Large intestine (tissue), 12 donors: ENCODE results near the gene ZNF146. TPM values are rescaled to one million over a fixed set of nuclear protein-coding genes. Genes with fewer than 3 reads are reported as not detected.
A peak's percentile ranks its signal among the peaks of the same experiment; 100 is the strongest.
"Not testable (repeated sequence)": the region's sequence is repeated elsewhere in the genome, so short reads cannot be mapped to it uniquely, and the experiment has no call there.

Experiments used
- DNase-seq, 2 donors: peaks; one replicate each; pipeline versions ENCODE4 v3.0.0 to v3.0.0-alpha.2; 2013
- H3K27ac ChIP-seq: one replicate; pipeline ENCODE4 v1.5.1; 2013; ENCODE audit warnings: low read length
- H3K27me3 ChIP-seq: 2 replicates; pipeline ENCODE4 v1.6.1; 2013; ENCODE audit warnings: low read length; ENCODE audit not compliant: control insufficient read depth, insufficient read depth
- H3K36me3 ChIP-seq: 2 replicates; pipeline ENCODE4 v1.6.1; 2013; ENCODE audit warnings: low read length; ENCODE audit not compliant: control insufficient read depth, insufficient read depth
- H3K4me1 ChIP-seq: one replicate; pipeline ENCODE4 v1.6.1; 2013; ENCODE audit warnings: low read length; ENCODE audit not compliant: control insufficient read depth, insufficient read depth
- H3K4me3 ChIP-seq: one replicate; pipeline ENCODE4 v1.5.1; 2013; ENCODE audit warnings: low read length
- H3K9me3 ChIP-seq: one replicate; pipeline ENCODE4 v1.6.1; 2013; ENCODE audit warnings: mild to moderate bottlenecking, low read depth, low read length, moderate library complexity; ENCODE audit not compliant: control insufficient read depth
- WGBS: methylation state at CpG from one replicate; pipeline ENCODE4 v1.1.5; 2013; ENCODE audit warnings: low lambda C conversion rate; ENCODE audit not compliant: insufficient coverage; 5-methylcytosine and 5-hydroxymethylcytosine counted together
- long read RNA-seq, 11 donors: transcript quantifications; one replicate each; lab custom pipeline, GENCODE V29; 2026
- polyA plus RNA-seq: library from polyadenylated mRNA; unstranded; fragments of 120-200 nt; gene quantifications from one replicate; pipeline ENCODE4 v1.2.1, GENCODE V29; 2013

The ZNF146 gene
- 71.8 TPM for polyA plus RNA-seq
- long read RNA-seq, donor 1, transcript ZNF146-201 (4 exons, 3,326 nt): major isoform, 5 of 7 reads
- long read RNA-seq, donor 1, partial matches to known transcripts: 0 of 7 reads
- long read RNA-seq, donor 1, other reads (novel, unspliced or antisense): 0 of 7 reads
- long read RNA-seq, donor 2, transcript ZNF146-201 (4 exons, 3,326 nt): major isoform, 5 of 12 reads
- long read RNA-seq, donor 2, partial matches to known transcripts: 0 of 12 reads
- long read RNA-seq, donor 2, other reads (novel, unspliced or antisense): 0 of 12 reads
- long read RNA-seq, donor 3: 0 reads
- long read RNA-seq, donor 4, partial matches to known transcripts: 0 of 2 reads
- long read RNA-seq, donor 4, other reads (novel, unspliced or antisense): 0 of 2 reads
- long read RNA-seq, donor 5, transcript ZNF146-201 (4 exons, 3,326 nt): major isoform, 8 of 16 reads
- long read RNA-seq, donor 5, transcript ZNF146-202 (3 exons, 3,780 nt): minor isoform, 6 of 16 reads
- long read RNA-seq, donor 5, partial matches to known transcripts: 0 of 16 reads
- long read RNA-seq, donor 5, other reads (novel, unspliced or antisense): 0 of 16 reads
- long read RNA-seq, donor 6, transcript ZNF146-202 (3 exons, 3,780 nt): minor isoform, 7 of 23 reads
- long read RNA-seq, donor 6, transcript ZNF146-201 (4 exons, 3,326 nt): major isoform, 9 of 23 reads
- long read RNA-seq, donor 6, partial matches to known transcripts: 5 of 23 reads
- long read RNA-seq, donor 6, other reads (novel, unspliced or antisense): 0 of 23 reads
- long read RNA-seq, donor 7, transcript ZNF146-201 (4 exons, 3,326 nt): major isoform, 8 of 10 reads
- long read RNA-seq, donor 7, partial matches to known transcripts: 0 of 10 reads
- long read RNA-seq, donor 7, other reads (novel, unspliced or antisense): 0 of 10 reads
- long read RNA-seq, donor 8, transcript ZNF146-201 (4 exons, 3,326 nt): major isoform, 12 of 22 reads
- long read RNA-seq, donor 8, transcript ZNF146-202 (3 exons, 3,780 nt): minor isoform, 5 of 22 reads
- long read RNA-seq, donor 8, partial matches to known transcripts: 0 of 22 reads
- long read RNA-seq, donor 8, other reads (novel, unspliced or antisense): 0 of 22 reads
- long read RNA-seq, donor 9, transcript ZNF146-201 (4 exons, 3,326 nt): major isoform, 9 of 34 reads
- long read RNA-seq, donor 9, transcript ZNF146-202 (3 exons, 3,780 nt): minor isoform, 7 of 34 reads
- long read RNA-seq, donor 9, partial matches to known transcripts: 18 of 34 reads
- long read RNA-seq, donor 9, other reads (novel, unspliced or antisense): 0 of 34 reads
- long read RNA-seq, donor 10, transcript ZNF146-201 (4 exons, 3,326 nt): major isoform, 15 of 21 reads
- long read RNA-seq, donor 10, partial matches to known transcripts: 0 of 21 reads
- long read RNA-seq, donor 10, other reads (novel, unspliced or antisense): 0 of 21 reads
- long read RNA-seq, donor 11, transcript ZNF146-202 (3 exons, 3,780 nt): major isoform, 5 of 10 reads
- long read RNA-seq, donor 11, partial matches to known transcripts: 0 of 10 reads
- long read RNA-seq, donor 11, other reads (novel, unspliced or antisense): 0 of 10 reads

DNA sequence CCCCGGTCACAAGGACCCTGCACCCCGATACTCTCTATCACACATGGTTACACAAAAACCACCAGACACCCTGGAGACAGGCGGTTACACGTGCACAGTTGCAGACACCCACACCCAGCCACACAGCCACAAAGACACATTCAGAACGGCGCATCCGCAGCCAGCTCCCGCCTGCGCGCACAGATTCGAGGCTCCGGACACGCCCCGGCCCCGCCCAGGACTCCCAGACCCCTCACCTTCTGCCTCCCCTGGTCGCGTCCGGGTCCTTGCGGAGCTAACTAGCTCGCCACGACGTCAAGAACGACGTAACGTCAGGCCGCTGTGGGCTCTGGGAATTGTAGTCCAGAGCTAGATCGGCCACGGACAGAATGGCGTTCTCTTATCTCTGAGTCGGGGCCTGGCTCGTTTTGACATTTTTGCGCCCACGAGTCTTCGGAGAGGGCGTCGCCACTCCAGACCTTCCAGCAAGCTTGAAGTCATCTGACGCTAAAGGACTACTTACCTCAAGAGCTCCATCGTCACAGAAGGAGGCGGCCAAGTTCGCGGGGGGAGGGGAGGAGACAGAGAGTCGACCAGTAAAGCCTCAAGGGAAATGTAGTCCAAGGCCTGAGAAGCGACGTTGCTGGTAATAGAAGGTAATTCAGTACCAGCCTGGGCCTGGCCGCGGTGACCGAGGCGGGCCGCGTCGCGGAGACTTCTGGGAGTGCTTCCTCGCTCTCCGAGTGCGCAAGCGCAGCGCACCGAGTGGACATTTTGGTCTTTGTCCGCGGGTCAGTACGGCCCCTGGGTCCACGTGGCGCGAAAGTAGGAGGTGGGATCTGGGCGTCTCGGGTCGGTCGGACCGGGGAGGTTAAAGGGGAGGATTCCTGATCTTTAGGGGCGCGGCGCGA lies at the start of gene ZNF146, which contains the start of gene ZNF565:
TSS of gene ZNF146 (plus strand) at position 721 of the 890 bp plus-strand sequence. CDS start 21,335 bp downstream, outside the sequence.
TSS of gene ZNF565 (minus strand) at position 280 of the 890 bp plus-strand sequence. CDS start 12,680 bp downstream, outside the sequence.
- H3K4me1 ChIP-seq: no peaks in the 10 kb centered on the region
- peaks cover 2% of the 10 kb centered on the region for H3K36me3 ChIP-seq
- H3K4me3 ChIP-seq: peak within 1 kb of the TSS; percentile 77
- H3K9me3 ChIP-seq: peaks cover 3% of the 10 kb centered on the region
- peak within 1 kb of the TSS; percentile 90 for H3K27ac ChIP-seq
- no CpG with 5 or more reads among the region's 73 CpGs for WGBS
- peak; percentile 99 to 100 for DNase-seq
- no peaks in the 10 kb centered on the region for H3K27me3 ChIP-seq

DNA sequence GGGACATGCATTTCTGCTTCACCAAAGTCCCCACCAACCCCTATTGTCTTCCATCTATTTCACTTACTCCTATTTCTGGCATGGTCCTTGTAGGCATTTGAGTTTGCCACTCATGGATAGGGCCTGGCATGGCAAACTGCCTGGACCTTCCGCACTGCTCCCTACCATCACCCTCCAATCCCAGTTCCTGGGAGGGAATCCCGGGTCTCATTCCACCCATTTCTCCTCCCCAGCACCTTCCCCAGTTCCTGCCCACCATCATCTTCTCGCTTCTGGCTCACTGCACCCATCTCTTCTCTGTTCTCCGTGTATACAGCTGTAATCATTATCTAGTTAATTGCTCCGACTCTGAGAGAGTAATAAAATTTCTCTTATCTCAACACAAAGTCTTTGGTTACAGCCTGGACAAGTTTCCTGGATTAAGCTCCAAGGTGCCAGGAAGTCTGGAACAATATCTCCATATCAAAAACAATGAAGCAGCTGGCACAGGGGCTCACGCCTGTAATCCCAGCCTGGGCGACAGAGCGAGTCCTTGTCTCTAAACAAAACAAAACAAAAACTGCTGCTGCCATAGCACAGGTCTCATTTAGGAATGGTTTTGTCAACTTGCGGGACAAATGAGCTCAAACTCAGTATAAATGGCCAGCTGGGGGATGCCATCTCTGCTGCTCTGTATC lies 45.7 kb upstream of the ZNF146 start:
- no peaks in the 10 kb centered on the region for H3K9me3 ChIP-seq
- H3K27me3 ChIP-seq: no peaks in the 10 kb centered on the region
- no peak overlapping the region for H3K4me3 ChIP-seq
- H3K27ac ChIP-seq: peak overlapping the region; percentile 87
- WGBS: no CpG with 5 or more reads among the region's 9 CpGs
- H3K4me1 ChIP-seq: peaks cover 13% of the 10 kb centered on the region
- H3K36me3 ChIP-seq: peaks cover 2% of the 10 kb centered on the region
- peak; percentile 56 to 90 for DNase-seq

DNA sequence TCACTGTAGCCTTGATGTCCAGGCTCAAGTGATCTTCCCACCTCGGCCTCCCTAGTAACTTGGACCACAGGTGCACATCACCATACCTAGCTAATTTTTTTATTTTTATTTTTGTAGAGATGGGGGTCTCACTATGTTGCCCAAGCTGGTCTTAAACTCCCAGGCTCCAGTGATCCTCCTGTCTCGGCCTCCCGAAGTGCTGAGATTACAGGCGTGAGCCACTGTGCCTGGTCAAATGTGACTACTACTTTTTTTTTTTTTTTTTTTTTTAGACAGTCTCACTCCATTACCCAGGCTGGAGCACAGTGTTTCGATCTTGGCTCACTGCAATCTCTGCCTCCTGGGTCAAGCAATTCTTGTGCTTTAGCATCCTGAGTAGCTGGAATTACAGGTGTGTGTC lies 42.1 kb upstream of the ZNF146 start:
- Histone ChIP-seq H3K27ac (no peak overlapping the region), H3K36me3 (no peaks in the 10 kb centered on the region), H3K4me1 (peaks cover 13% of the 10 kb centered on the region), H3K9me3 (no peaks in the 10 kb centered on the region), H3K27me3 (no peaks in the 10 kb centered on the region), H3K4me3 (no peak overlapping the region)
- WGBS: no CpG with 5 or more reads among the region's 5 CpGs
- no peak for DNase-seq

DNA sequence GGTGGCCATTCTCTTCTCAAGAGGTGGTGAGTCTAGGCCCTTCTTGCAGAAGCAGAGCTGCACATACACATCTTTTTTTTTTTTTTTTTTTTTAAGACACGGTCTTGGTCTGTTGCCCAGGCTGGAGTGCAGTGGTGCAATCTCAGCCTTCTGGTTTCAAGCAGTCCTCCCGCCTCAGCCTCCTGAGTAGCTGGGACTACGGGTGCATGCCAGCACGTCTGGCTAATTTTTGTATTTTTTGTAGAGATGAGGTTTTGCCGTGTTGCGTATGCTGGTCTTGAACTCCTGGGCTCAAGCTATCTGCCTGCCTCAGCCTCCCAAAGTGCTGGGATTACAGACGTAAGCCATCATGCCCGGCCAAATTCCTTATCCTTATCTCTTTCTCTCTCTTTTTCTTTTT lies 41.1 kb upstream of the ZNF146 start:
- H3K4me1 ChIP-seq: peaks cover 12% of the 10 kb centered on the region
- DNase-seq, H3K36me3 ChIP-seq, H3K4me3 ChIP-seq, H3K27me3 ChIP-seq, H3K9me3 ChIP-seq, H3K27ac ChIP-seq: not testable (repeated sequence)
- whole genome bisulfite sequencing: no CpG with 5 or more reads among the region's 8 CpGs

DNA sequence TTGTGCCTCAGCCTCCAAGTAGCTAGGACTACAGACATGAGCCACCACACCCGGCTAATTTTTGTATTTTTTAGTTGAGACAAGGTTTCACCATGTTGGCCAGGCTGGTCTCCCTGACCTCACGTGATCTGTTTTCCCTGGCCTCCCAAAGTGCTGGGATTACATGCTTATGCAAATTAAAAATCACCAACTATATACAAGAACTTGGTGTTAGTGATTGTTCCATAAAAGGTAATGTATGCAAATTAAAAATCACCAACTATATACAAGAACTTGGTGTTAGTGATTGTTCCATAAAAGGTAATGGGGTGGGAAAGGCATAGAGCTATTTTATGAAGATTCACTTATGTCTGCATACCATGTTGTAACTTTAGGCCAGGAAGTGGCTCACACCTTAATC lies 35.8 kb upstream of the ZNF146 start:
- not testable (repeated sequence) for H3K4me1 ChIP-seq, H3K9me3 ChIP-seq, DNase-seq, H3K4me3 ChIP-seq, H3K27me3 ChIP-seq, H3K27ac ChIP-seq
- H3K36me3 ChIP-seq: peaks cover 12% of the 10 kb centered on the region
- WGBS: no CpG with 5 or more reads among the region's 2 CpGs

DNA sequence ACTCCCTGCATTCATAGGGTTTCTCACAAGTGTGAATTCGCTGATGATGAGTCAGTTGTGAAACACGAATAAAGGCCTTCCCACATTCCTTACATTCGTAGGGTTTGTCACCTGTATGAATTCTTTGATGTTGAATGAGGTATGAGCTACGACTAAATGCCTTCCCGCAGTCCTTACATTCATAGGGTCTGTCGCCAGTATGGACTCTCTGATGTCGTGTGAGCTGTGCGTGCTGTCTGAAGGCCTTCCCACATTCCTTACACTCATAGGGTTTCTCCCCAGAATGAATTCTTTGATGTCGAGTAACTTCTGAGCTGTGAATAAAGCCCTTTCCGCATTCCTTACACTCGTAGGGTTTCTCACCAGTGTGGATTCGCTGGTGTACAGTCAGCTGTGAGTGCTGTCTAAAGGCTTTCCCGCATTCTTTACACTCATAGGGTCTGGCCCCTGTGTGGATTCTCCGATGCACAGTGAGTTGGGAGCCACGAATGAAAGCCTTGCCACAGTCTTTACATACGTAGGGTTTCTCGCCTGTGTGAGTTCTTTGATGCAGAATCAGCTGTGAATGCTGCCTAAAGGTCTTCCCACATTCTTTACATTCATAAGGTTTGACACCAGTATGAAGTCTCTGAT lies 32.2 kb upstream of the ZNF146 start:
- Histone ChIP-seq H3K9me3 (no peaks in the 10 kb centered on the region), H3K27ac (no peak overlapping the region), H3K4me1 (no peaks in the 10 kb centered on the region), H3K27me3 (no peaks in the 10 kb centered on the region), H3K4me3 (no peak overlapping the region), H3K36me3 (peaks cover 12% of the 10 kb centered on the region)
- WGBS: 100% methylated on average over 1 of the region's 17 CpGs
- DNase-seq: no peak

DNA sequence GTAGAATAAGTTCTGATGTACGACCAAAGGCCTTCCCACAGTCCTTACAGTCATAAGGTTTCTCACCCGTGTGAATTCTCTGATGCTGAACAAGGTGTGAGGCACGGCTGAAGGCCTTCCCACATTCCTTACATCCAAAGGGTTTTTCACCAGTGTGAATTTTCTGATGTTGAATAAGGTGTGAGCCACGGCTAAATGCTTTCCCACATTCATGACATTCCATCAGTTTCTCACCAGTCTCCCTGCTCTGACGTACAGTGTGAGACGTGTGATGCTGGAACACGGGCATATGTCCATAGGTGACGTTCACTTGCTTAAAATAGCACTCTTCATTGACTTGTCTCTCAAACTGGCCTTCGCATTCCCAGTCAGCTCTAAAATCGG lies 31.7 kb upstream of the ZNF146 start:
- DNase-seq: no peak
- H3K27me3 ChIP-seq: no peaks in the 10 kb centered on the region
- H3K27ac ChIP-seq: no peak overlapping the region
- H3K4me3 ChIP-seq: no peak overlapping the region
- no CpG with 5 or more reads among the region's 10 CpGs for WGBS
- peaks cover 12% of the 10 kb centered on the region for H3K36me3 ChIP-seq
- no peaks in the 10 kb centered on the region for H3K4me1 ChIP-seq
- H3K9me3 ChIP-seq: no peaks in the 10 kb centered on the region

DNA sequence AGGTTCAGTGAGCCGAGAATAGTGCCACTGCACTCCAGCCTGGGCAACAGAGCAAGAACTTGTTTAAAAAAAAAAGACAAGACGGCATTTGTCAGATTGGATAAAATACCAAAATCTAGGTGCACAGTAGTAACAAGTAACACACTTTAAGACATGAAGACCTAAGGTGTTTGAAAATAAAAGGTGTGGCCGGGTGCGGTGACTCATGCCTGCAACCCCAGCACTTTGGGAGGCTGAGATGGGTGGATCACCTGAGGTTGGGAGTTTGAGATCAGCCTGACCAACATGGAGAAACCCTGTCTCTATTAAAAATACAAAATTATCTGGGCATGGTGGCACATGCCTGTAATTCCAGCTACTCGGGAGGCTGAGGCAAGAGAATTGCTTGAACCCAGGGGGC lies 28.2 kb upstream of the ZNF146 start:
- WGBS: no CpG with 5 or more reads among the region's 5 CpGs

More for the DNA sequence above, 28.2 kb upstream of the ZNF146 start:
- not testable (repeated sequence) for DNase-seq, H3K4me3 ChIP-seq, H3K9me3 ChIP-seq, H3K27ac ChIP-seq, H3K27me3 ChIP-seq, H3K4me1 ChIP-seq
- peaks cover 12% of the 10 kb centered on the region for H3K36me3 ChIP-seq
